Peyer's patch (tissue), 4 donors: ENCODE results near the gene KCNT1. TPM values are rescaled to one million over a fixed set of nuclear protein-coding genes. Genes with fewer than 3 reads are reported as not detected.

Experiments
- DNase-seq, 3 donors: peaks; one replicate each; pipeline ENCODE4 v3.0.0-alpha.2; 2017 to 2019
- H3K27ac ChIP-seq, 4 donors: fragments of 200-600 bp; sonication (generic); one replicate each; pipeline ENCODE4 v1.5.1; 2016 to 2019
- H3K27me3 ChIP-seq, 2 donors: fragments of 200-600 bp; sonication (generic); one replicate each; pipeline ENCODE4 v1.5.1; 2019
- H3K36me3 ChIP-seq, 3 donors: fragments of 200-600 bp; sonication (generic); one replicate each; pipeline ENCODE4 v1.5.1; 2016 to 2019
- H3K4me1 ChIP-seq, 4 donors: fragments of 200-600 bp; sonication (generic); one replicate each; pipeline ENCODE4 v1.5.1; 2016 to 2019
- H3K4me3 ChIP-seq, 4 donors: fragments of 200-600 bp; sonication (generic); 1 replicate in 3 of 4; 2 replicates in 1 of 4; pipeline ENCODE4 v1.5.1; 2016 to 2019; ENCODE audit warnings: mild to moderate bottlenecking in 1 of 4
- H3K9me3 ChIP-seq, 4 donors: fragments of 200-600 bp; sonication (generic); one replicate each; pipeline ENCODE4 v1.5.1; 2016 to 2019; ENCODE audit warnings: mild to moderate bottlenecking in 1 of 4
- CTCF ChIP-seq, 6 experiments: fragments of 450-650 bp in 4 of 6; fragments of 200-600 bp in 2 of 6; sonication (generic) in 1 of 6; IDR thresholded peaks; one replicate each; pipeline ENCODE4 v1.5.1; 2017 to 2019; ENCODE audit warnings: antibody characterized with exemption in 6 of 6, mild to moderate bottlenecking in 3 of 6, moderate library complexity in 1 of 6
- POLR2A ChIP-seq, 2 donors: fragments of 450-650 bp; IDR thresholded peaks; one replicate each; pipeline ENCODE4 v1.5.1; 2017; ENCODE audit warnings: antibody characterized with exemption in 2 of 2, mild to moderate bottlenecking in 2 of 2, moderate library complexity in 2 of 2
- total RNA-seq, 4 donors: library from RNA; depleted of rRNA; stranded (reverse); fragments of >200 nt; gene quantifications; one replicate each; pipeline ENCODE4 v1.1.0, GENCODE V29; 2016

The KCNT1 gene
- total RNA-seq, 4 donors from 2014 or later, result 0.27 TPM; not detected in 3

- no peak overlapping the region for H3K27ac ChIP-seq
- no peak for DNase-seq
- no peaks in the 10 kb centered on the region for H3K36me3 ChIP-seq
- peaks cover 0 to 4% of the 10 kb centered on the region in 2 donors for H3K27me3 ChIP-seq
- peaks cover 0 to 1% (median 0%) of the 10 kb centered on the region in 4 donors for H3K4me1 ChIP-seq
- H3K9me3 ChIP-seq, result no peaks in the 10 kb centered on the region
- TF ChIP-seq POLR2A (IDR thresholded peaks at IDR 0.05) (no peak), CTCF (IDR thresholded peaks at IDR 0.05) (no peak)
- no peak overlapping the region for H3K4me3 ChIP-seq
Measured at GRCh38 chr9:135707252-135708138, 5.5 kb downstream of the KCNT1 start.

- no peak for DNase-seq
- no peak overlapping the region for H3K4me3 ChIP-seq
- H3K27me3 ChIP-seq, result no peaks in the 10 kb centered on the region
- H3K9me3 ChIP-seq, result no peaks in the 10 kb centered on the region
- H3K4me1 ChIP-seq, result no peaks in the 10 kb centered on the region
- no peak for TF ChIP-seq POLR2A (IDR thresholded peaks at IDR 0.05)
- TF ChIP-seq CTCF (IDR thresholded peaks at IDR 0.05), result no peak
- no peak overlapping the region for H3K27ac ChIP-seq
- H3K36me3 ChIP-seq, result no peaks in the 10 kb centered on the region
Measured at GRCh38 chr9:135708164-135708563, 6.2 kb downstream of the KCNT1 start.

GRCh38 chr9:135711391-135711790 is 9.4 kb downstream of the KCNT1 start:
- Histone ChIP-seq H3K4me3 (no peak overlapping the region), H3K36me3 (no peaks in the 10 kb centered on the region), H3K9me3 (no peaks in the 10 kb centered on the region), H3K27me3 (no peaks in the 10 kb centered on the region), H3K27ac (no peak overlapping the region), H3K4me1 (no peaks in the 10 kb centered on the region)
- no peak for DNase-seq
- no peak for TF ChIP-seq CTCF (IDR thresholded peaks at IDR 0.05)
- TF ChIP-seq POLR2A (IDR thresholded peaks at IDR 0.05), result no peak

GRCh38 chr9:135711881-135712280 is 9.9 kb downstream of the KCNT1 start:
- Histone ChIP-seq H3K27me3 (no peaks in the 10 kb centered on the region), H3K27ac (no peak overlapping the region), H3K9me3 (no peaks in the 10 kb centered on the region), H3K4me3 (no peak overlapping the region), H3K36me3 (no peaks in the 10 kb centered on the region), H3K4me1 (no peaks in the 10 kb centered on the region)
- DNase-seq, result no peak
- TF ChIP-seq CTCF (IDR thresholded peaks at IDR 0.05), result no peak
- no peak for TF ChIP-seq POLR2A (IDR thresholded peaks at IDR 0.05)

GRCh38 chr9:135712613-135713295 is 10.8 kb downstream of the KCNT1 start:
- Histone ChIP-seq H3K4me3 (no peak overlapping the region), H3K27ac (no peak overlapping the region), H3K36me3 (no peaks in the 10 kb centered on the region), H3K27me3 (no peaks in the 10 kb centered on the region), H3K9me3 (no peaks in the 10 kb centered on the region), H3K4me1 (no peaks in the 10 kb centered on the region)
- TF ChIP-seq POLR2A (IDR thresholded peaks at IDR 0.05), result no peak
- no peak for TF ChIP-seq CTCF (IDR thresholded peaks at IDR 0.05)
- no peak for DNase-seq
